HG03571 (cell line): Measurements from ENCODE around the gene KCNN2.

ENCODE experiments used
- ATAC-seq: cut with Tn5 transposase; IDR thresholded peaks from one replicate; pipeline ENCODE4 v1.9.1; 2021; ENCODE audit not compliant: unreplicated experiment

The KCNN2 gene

GRCh38 chr5:114477816-114478334, 116.0 kb downstream of the KCNN2 start:
- ATAC-seq, result no peak

- ATAC-seq, result no peak
Measured at GRCh38 chr5:114500756-114501155, 138.9 kb downstream of the KCNN2 start.

- ATAC-seq, result no peak
Measured at GRCh38 chr5:114504560-114504959, 142.7 kb downstream of the KCNN2 start.

- ATAC-seq, result no peak
Measured at GRCh38 chr5:114524221-114524620, 162.4 kb downstream of the KCNN2 start.

GRCh38 chr5:114544561-114544960, 182.7 kb downstream of the KCNN2 start:
- no peak for ATAC-seq
